ENCODE results near the gene FAM222B.
A peak's percentile ranks its signal among the peaks of the same experiment; 100 is the strongest.

Gene FAM222B

GRCh38 chr17:28865946-28866752, 23.6 kb upstream of the FAM222B start:
- no peak for TF ChIP-seq CTCF (conservative IDR thresholded peaks at IDR 0.05)
- peak overlapping the region; percentile 4; the same call in 1 of the 2 replicates for H3K27ac ChIP-seq

GRCh38 chr17:28864991-28865849, 22.6 kb upstream of the FAM222B start:
- no peak for TF ChIP-seq CTCF (conservative IDR thresholded peaks at IDR 0.05)
- no peak overlapping the region for H3K27ac ChIP-seq

- TF ChIP-seq CTCF (conservative IDR thresholded peaks at IDR 0.05) = no peak
These were observed 21.4 kb upstream of the FAM222B start for GRCh38 chr17:28863953-28864352.

GRCh38 chr17:28862561-28862960, 20.0 kb upstream of the FAM222B start:
- no peak overlapping the region for H3K27ac ChIP-seq
- TF ChIP-seq CTCF (conservative IDR thresholded peaks at IDR 0.05) = no peak

More at GRCh38 chr17:28863953-28864352, 21.4 kb upstream of the FAM222B start:
- H3K27ac ChIP-seq = no peak overlapping the region

GRCh38 chr17:28861393-28862203, 19.0 kb upstream of the FAM222B start:
- no peak for TF ChIP-seq CTCF (conservative IDR thresholded peaks at IDR 0.05)
- no peak overlapping the region for H3K27ac ChIP-seq

- H3K27ac ChIP-seq = no peak overlapping the region
- no peak for TF ChIP-seq CTCF (conservative IDR thresholded peaks at IDR 0.05)
These were observed 17.8 kb upstream of the FAM222B start for GRCh38 chr17:28860363-28860808.
